ENCODE measurements around the gene DGKD. TPM values are rescaled to one million over a fixed set of nuclear protein-coding genes. Genes with fewer than 3 reads are reported as not detected.

Gene DGKD
- total RNA-seq, 1 experiment from 2014 or later, result 105 TPM

GRCh38 chr2:233367586-233367985 is 13.3 kb downstream of the DGKD start:
- Histone ChIP-seq H3K4me1 (no peaks in the 10 kb centered on the region), H3K4me3 (ENCODE audit: low read depth, low read length) (no peak overlapping the region), H3K27me3 (replicated peaks; ENCODE audit: control insufficient read depth, insufficient read depth, low read length) (no peaks in the 10 kb centered on the region), H3K36me3 (ENCODE audit: control insufficient read depth, insufficient read depth, low read length) (no peaks in the 10 kb centered on the region), H3K9me3 (no peaks in the 10 kb centered on the region)
- Mint-ChIP-seq H3K27me3 (ENCODE audit: insufficient read depth, unreplicated experiment) (no peaks in the 10 kb centered on the region), H3K9me3 (ENCODE audit: unreplicated experiment) (no peaks in the 10 kb centered on the region), H3K4me3 (ENCODE audit: unreplicated experiment) (no peak overlapping the region), H3K27ac (ENCODE audit: unreplicated experiment) (no peak overlapping the region), H3K4me1 (ENCODE audit: low read depth, unreplicated experiment) (peaks cover 24% of the 10 kb centered on the region), H3K36me3 (ENCODE audit: insufficient read depth, unreplicated experiment) (peaks cover 71% of the 10 kb centered on the region)
- BruUV-seq (replicated peaks), result no TSS peak
- ChIA-PET CTCF (no interaction called here), POLR2A (no interaction called here)
- no peak for TF ChIP-seq CTCF (IDR thresholded peaks at IDR 0.05; ENCODE audit: insufficient read depth in 1 of 2, low read depth in 1 of 2, low read length in 1 of 2, severe bottlenecking in 1 of 2, unreplicated experiment in 1 of 2)
- intact Hi-C loops (cut with micrococcal nuclease; ENCODE audit: unreplicated experiment), result no loop called here
- DNase-seq, result no peak

DNA sequence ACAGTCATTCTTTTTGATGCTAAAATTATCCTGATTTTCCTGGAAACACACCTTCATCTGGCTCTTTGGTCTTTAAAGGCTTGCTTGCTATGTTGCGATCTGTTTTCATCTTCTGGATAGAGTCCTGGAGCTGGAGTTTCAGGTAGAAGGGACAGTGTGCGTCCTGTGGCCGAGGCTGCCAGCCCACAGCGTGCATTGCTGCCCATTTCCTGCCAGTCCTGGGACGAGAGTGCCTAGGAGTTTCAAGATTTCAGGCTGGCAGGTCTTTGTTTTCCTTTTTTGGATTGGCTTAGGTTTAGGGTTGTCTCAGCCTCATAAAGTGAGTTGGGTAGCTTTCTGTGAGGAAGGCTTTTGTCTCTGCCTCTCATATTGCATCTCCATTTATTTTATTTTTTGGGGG is 14.5 kb downstream of the DGKD start:
- TF ChIP-seq CTCF (IDR thresholded peaks at IDR 0.05; ENCODE audit: insufficient read depth in 1 of 2, low read depth in 1 of 2, low read length in 1 of 2, severe bottlenecking in 1 of 2, unreplicated experiment in 1 of 2), result no peak
- Histone ChIP-seq H3K4me1 (no peaks in the 10 kb centered on the region), H3K27me3 (replicated peaks; ENCODE audit: control insufficient read depth, insufficient read depth, low read length) (no peaks in the 10 kb centered on the region), H3K9me3 (no peaks in the 10 kb centered on the region), H3K36me3 (ENCODE audit: control insufficient read depth, insufficient read depth, low read length) (no peaks in the 10 kb centered on the region), H3K4me3 (ENCODE audit: low read depth, low read length) (no peak overlapping the region)
- ChIA-PET POLR2A (no interaction called here), CTCF (no interaction called here)
- intact Hi-C loops (cut with micrococcal nuclease; ENCODE audit: unreplicated experiment), result no loop called here
- Mint-ChIP-seq H3K36me3 (ENCODE audit: insufficient read depth, unreplicated experiment) (peaks cover 77% of the 10 kb centered on the region), H3K27me3 (ENCODE audit: insufficient read depth, unreplicated experiment) (no peaks in the 10 kb centered on the region), H3K4me1 (ENCODE audit: low read depth, unreplicated experiment) (peaks cover 21% of the 10 kb centered on the region), H3K4me3 (ENCODE audit: unreplicated experiment) (no peak overlapping the region), H3K9me3 (ENCODE audit: unreplicated experiment) (no peaks in the 10 kb centered on the region), H3K27ac (ENCODE audit: unreplicated experiment) (peak overlapping the region; percentile 70)
- no peak for DNase-seq
- BruUV-seq (replicated peaks), result no TSS peak

DNA sequence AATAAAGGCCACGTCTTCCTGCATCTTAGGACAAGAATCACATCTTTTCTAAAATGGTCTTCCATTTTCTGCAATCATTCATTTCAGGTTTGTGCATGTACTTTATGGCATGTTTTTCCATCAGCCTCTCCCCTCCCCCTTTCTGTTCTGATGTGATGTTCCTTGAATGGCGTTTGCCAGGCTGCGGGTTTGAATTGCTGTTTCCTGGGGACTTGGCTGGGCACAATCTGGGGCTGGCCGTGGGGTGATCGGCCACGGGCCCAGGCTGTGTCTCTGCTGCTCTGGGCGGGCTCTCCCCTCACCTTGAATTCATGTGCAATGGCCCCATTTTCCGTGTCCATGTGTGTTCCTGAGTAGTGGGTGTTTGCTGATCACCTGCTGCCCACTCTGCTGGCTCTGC is 15.2 kb downstream of the DGKD start:
- H3K4me1 ChIP-seq, result no peaks in the 10 kb centered on the region
- Mint-ChIP-seq H3K36me3 (ENCODE audit: insufficient read depth, unreplicated experiment) (peaks cover 71% of the 10 kb centered on the region), H3K9me3 (ENCODE audit: unreplicated experiment) (no peaks in the 10 kb centered on the region), H3K4me1 (ENCODE audit: low read depth, unreplicated experiment) (peaks cover 14% of the 10 kb centered on the region), H3K27ac (ENCODE audit: unreplicated experiment) (peak overlapping the region; percentile 70), H3K4me3 (ENCODE audit: unreplicated experiment) (no peak overlapping the region), H3K27me3 (ENCODE audit: insufficient read depth, unreplicated experiment) (no peaks in the 10 kb centered on the region)
- intact Hi-C loops (cut with micrococcal nuclease; ENCODE audit: unreplicated experiment), result no loop called here
- ChIA-PET CTCF (no interaction called here), POLR2A (no interaction called here)
- BruUV-seq (replicated peaks), result no TSS peak
- H3K36me3 ChIP-seq (ENCODE audit: control insufficient read depth, insufficient read depth, low read length), result no peaks in the 10 kb centered on the region
- DNase-seq, result no peak
- no peaks in the 10 kb centered on the region for H3K27me3 ChIP-seq (replicated peaks; ENCODE audit: control insufficient read depth, insufficient read depth, low read length)
- H3K9me3 ChIP-seq, result no peaks in the 10 kb centered on the region
- no peak overlapping the region for H3K4me3 ChIP-seq (ENCODE audit: low read depth, low read length)
- TF ChIP-seq CTCF (IDR thresholded peaks at IDR 0.05; ENCODE audit: insufficient read depth in 1 of 2, low read depth in 1 of 2, low read length in 1 of 2, severe bottlenecking in 1 of 2, unreplicated experiment in 1 of 2), result no peak

All from Caco-2 (cell line).